ENCODE results near the gene TTC23.
A peak's percentile ranks its signal among the peaks of the same experiment; 100 is the strongest.

Gene TTC23, protein sequence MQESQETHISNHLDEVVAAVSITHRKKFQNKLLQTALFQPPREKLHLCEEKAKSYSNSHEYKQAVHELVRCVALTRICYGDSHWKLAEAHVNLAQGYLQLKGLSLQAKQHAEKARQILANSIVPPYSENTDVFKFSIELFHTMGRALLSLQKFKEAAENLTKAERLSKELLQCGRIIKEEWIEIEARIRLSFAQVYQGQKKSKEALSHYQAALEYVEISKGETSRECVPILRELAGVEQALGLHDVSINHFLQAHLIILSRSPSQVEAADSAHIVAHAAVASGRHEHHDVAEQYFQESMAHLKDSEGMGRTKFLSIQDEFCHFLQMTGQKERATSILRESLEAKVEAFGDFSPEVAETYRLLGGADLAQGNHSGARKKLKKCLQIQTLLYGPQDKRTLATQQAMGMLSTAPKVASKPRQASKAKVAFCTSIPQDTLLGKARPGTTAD

DNA sequence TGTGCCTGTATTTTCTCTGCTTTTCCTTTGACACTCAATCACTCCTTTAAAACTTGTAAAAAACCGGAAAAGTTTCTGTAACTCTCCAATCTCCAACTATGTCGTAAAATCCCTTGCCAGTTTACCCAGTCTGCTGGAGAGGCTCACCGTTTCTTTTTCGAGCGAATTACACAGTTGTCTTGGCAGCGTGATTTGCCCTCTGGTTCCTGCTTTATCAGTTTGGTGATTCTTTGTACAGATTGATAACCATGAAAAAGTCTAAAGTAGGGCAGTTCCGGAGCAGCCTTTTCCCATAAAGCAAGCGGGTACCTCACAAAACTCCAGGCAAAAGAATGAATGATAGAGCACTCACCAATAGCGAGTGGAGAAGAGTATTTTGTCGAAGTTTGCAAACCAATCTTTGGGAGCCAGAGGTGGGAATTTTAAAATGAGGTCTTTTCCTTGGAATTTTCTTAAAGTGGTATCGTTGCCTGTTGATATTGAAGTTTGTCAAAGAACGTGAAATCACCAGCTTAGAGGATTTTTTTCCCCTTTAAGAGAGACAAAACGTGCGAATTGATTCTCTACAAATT is at the start of gene TTC23:
TSS of gene TTC23 (minus strand) at position 312 of the 572 bp plus-strand sequence. CDS start 20,869 bp downstream, outside the sequence.
- DNase-seq (ENCODE audit: low read depth, low spot score), result peak; percentile 55

DNA sequence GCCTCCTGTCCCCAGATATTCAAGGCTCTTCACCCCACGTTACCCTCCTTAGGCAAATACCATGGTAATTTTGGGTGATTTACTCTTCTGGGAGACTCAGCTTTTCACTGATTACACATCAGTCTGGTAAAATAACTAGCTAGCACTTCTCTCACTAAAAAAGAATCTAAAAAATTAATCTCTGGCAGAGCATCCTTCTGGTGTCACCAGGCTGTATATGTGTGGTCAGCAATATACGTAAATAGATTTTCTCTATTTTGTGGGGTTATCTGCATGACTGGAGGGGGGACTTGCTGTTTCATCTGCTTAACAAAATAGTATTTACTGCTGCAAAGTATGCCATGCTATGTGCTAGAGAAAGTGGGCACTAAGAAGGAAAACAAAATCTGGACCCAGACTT is 47.0 kb upstream of the TTC23 start:
- DNase-seq (ENCODE audit: low read depth, low spot score), result no peak

GRCh38 chr15:99295840-99296239 is 46.5 kb upstream of the TTC23 start:
- DNase-seq (ENCODE audit: low read depth, low spot score), result no peak

GRCh38 chr15:99291643-99292042 is 42.3 kb upstream of the TTC23 start:
- DNase-seq (ENCODE audit: low read depth, low spot score), result no peak

- no peak for DNase-seq (ENCODE audit: low read depth, low spot score)
Measured at GRCh38 chr15:99283717-99284116, 34.3 kb upstream of the TTC23 start.

DNA sequence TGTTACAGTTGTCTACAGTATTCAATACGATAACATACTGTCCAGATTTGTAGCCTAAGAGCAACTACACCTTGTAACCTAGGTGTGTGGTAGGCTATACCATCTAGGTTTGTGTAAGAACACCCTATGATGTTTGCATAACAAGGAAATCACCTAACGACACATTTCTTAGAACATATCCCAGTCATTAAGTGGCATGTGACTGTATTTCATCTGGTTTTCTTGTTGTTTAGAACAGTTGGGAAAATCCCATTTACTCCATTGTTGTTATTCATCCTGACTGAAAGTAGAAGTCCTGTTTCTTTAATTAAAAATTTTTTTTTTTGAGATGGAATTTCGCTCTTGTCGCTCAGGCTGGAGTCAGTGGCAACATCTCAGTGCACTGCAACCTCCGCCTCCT is 33.2 kb upstream of the TTC23 start:
- DNase-seq (ENCODE audit: low read depth, low spot score), result no peak

- DNase-seq (ENCODE audit: low read depth, low spot score), result no peak
Measured at GRCh38 chr15:99282121-99282520, 32.7 kb upstream of the TTC23 start.

- no peak for DNase-seq (ENCODE audit: low read depth, low spot score)
Measured at GRCh38 chr15:99279827-99280226, 30.4 kb upstream of the TTC23 start.

DNA sequence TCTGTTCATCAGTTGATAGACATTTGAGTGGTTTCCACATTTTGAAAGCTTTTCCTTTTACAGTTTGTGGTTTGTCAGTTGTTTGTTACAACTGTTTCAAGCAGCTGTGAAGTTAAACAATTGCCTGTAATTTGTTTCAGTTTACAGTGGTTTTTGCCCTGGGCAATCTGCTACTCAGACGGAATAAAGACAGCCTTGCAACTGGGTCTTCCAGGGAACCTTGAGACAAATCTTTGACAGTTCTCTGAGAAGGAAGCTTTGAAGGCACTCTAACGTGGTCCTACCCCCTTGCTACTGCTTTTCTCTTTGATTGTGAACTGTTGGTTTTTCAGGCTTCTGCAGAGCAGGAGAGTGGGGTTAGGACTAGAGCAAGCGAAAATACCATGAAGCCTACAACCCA is 29.9 kb upstream of the TTC23 start:
- DNase-seq (ENCODE audit: low read depth, low spot score), result no peak

DNA sequence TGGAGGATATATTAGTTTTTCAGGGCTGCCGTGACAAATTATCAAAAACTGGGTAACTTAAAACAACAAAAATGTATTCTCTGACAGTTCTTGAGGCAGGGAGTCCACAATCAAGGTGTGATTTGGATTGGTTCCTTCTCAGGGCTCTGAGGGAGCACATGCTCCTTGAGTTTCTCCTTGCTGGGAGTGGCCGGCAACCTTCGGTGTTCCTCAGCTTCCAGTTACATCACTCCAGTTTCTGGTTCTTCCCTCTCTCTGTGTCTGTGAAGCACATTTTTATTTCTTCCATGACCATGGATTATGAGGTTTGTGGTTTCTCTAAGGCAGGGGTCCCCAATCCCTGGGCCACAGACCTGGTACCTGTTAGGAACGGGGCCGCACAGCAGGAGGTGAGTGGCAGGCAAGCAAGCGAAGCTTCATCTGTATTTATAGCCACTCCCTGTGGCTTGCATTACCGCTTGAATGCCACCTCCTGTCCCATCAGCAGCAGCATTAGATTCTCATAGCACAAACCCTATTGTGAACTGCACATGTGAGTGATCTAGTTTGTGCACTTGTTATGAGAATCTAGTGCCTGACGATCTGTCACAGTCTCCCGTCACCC is 26.2 kb upstream of the TTC23 start:
- no peak for DNase-seq (ENCODE audit: low read depth, low spot score)

DNA sequence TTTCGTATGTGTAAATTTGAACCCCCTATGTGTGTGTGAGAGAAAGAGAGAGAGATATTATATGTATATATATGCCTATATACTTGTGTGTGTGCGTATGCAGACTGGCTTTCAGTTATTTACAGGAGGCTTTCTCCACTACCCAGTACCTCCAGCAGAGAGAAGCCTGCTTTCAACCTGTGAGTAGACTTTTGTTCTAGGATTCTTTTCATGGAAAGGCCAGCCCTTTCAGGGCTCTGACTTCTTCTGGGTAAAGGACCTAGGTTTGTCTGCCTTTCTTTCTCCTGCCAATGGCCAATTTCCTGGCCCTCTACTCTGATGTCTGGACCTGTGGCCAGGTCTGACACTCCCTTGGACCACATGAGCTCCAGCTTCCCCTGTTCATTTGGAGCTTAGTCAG is 25.7 kb upstream of the TTC23 start:
- DNase-seq (ENCODE audit: low read depth, low spot score), result no peak

- no peak for DNase-seq (ENCODE audit: low read depth, low spot score)
Measured at GRCh38 chr15:99273801-99274200, 24.4 kb upstream of the TTC23 start.

DNA sequence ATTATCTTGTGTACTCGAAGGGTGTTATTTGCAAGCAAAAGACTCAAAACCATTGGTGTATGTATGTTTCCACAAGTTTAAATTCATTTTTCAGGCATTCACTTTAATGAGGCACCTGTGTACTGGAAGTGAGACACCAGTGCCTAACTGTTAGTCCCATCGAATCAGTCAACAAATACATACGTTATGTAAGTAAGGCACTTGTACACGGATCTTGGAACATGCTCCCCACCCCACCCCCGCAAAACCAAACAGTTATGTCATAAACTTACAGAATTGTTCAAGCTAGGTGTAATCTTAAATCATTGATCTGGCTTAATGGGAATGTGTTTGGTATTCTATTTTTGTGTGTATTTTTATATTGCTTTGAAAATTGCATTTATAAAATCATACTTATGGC is 19.1 kb upstream of the TTC23 start:
- no peak for DNase-seq (ENCODE audit: low read depth, low spot score)

DNA sequence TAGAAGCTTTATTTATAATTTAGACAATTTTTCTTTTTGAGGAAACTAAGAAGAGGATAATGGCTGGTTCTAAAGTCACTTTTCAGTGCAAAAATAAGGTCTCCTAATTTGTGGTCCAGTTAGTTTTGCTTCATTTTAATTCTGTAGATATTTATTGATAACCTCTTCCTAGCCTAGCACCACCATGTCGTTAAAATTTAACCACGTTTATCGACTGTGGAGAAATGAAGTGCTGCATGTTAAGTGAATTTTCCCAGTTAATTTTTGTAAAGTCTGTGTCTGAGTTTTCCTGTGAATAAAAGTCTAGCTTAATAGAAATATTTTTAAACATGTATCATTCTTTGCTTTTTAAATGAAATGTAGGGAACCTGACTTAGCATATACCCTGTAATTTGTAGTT is 18.6 kb upstream of the TTC23 start:
- DNase-seq (ENCODE audit: low read depth, low spot score), result no peak

- no peak for DNase-seq (ENCODE audit: low read depth, low spot score)
Measured at GRCh38 chr15:99265541-99266070, 16.2 kb upstream of the TTC23 start.

DNA sequence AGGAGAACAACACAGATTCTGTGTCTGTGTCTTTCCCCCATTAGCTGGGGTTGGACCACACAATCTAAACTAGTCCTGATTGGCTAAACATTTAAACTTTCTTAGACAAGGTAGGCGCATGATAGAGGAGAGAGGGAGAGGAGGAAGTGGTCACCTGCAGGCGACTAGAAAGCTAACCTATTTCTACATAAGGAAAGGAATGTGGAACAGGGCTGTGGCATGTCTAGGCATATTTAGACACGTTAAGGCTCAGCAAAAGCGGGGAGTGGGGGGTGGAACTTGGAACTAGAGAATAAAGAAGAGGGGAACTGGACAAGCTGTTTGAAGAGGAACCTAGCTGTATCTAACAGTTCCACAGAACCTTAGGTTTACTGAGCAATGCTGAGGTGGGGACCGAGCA is 14.7 kb upstream of the TTC23 start:
- no peak for DNase-seq (ENCODE audit: low read depth, low spot score)

- no peak for DNase-seq (ENCODE audit: low read depth, low spot score)
Measured at GRCh38 chr15:99257107-99257750, 7.8 kb upstream of the TTC23 start.

GRCh38 chr15:99253381-99254090 is 4.2 kb upstream of the TTC23 start:
- DNase-seq (ENCODE audit: low read depth, low spot score), result no peak

DNA sequence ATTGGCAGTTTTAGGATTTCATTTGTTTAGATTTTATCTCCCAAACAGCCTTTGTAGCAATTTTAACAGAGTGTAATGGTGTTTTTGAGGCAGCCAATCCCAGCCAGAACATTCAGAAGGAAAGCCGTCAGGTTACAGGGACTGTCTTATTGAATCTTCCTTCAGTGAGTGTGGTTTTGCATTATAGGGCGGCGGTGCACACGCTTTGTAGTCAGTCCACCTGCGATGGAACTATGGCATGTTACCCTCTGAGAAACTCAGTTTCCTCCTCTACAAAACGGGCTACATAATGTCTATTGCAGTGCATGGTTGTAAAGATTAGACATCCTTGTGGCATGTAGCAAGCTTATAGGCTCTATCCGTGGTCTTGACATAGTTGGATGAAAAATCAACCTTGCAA is 2.9 kb upstream of the TTC23 start:
- DNase-seq (ENCODE audit: low read depth, low spot score), result no peak

GRCh38 chr15:99250857-99251841 is 1.8 kb upstream of the TTC23 start, which contains the start of gene LRRC28:
Gene LRRC28, plus strand, starts transcription at chr15:99251481. Its CDS starts 4,477 bp downstream, at chr15:99255958.
- DNase-seq (ENCODE audit: low read depth, low spot score), result peak; percentile 97

All from brain pericyte (primary cell).